ENCODE data around the gene PDIK1L.
"Not testable (repeated sequence)": the region's sequence is repeated elsewhere in the genome, so short reads cannot be mapped to it uniquely, and the experiment has no call there.

The PDIK1L gene

DNA sequence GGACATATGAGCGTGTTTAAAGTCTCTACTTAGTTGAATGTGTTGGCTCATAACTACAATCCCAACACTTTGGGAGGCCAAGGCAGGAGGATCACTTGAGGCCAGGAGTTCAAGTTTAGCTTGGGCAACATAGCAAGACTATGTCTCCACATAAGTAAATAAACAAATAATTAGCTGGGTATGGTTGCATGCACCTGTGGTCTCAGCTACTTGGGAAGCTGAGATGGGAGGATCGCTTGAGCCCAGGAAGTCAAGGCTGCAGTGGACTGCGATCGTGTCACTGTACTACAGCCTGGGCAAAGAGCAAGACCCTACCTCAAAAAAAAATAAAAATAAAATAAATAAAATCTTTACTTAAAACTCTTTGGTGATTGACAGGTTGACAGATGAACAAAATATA lies 13.0 kb upstream of the PDIK1L start:
- TF ChIP-seq POLR2A (IDR thresholded peaks at IDR 0.05; ENCODE audit: extremely low read depth, insufficient read length) (no peak), MYC (IDR thresholded peaks at IDR 0.05; ENCODE audit: low read depth, low read length) (no peak)
- TF ChIP-seq, protein P1, sequence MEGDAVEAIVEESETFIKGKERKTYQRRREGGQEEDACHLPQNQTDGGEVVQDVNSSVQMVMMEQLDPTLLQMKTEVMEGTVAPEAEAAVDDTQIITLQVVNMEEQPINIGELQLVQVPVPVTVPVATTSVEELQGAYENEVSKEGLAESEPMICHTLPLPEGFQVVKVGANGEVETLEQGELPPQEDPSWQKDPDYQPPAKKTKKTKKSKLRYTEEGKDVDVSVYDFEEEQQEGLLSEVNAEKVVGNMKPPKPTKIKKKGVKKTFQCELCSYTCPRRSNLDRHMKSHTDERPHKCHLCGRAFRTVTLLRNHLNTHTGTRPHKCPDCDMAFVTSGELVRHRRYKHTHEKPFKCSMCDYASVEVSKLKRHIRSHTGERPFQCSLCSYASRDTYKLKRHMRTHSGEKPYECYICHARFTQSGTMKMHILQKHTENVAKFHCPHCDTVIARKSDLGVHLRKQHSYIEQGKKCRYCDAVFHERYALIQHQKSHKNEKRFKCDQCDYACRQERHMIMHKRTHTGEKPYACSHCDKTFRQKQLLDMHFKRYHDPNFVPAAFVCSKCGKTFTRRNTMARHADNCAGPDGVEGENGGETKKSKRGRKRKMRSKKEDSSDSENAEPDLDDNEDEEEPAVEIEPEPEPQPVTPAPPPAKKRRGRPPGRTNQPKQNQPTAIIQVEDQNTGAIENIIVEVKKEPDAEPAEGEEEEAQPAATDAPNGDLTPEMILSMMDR (IDR thresholded peaks at IDR 0.05; ENCODE audit: low read depth, low read length): no peak
- TF ChIP-seq, protein P2, sequence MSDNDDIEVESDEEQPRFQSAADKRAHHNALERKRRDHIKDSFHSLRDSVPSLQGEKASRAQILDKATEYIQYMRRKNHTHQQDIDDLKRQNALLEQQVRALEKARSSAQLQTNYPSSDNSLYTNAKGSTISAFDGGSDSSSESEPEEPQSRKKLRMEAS (IDR thresholded peaks at IDR 0.05; ENCODE audit: low read depth, low read length): no peak
- no peak overlapping the region for H3K4me3 ChIP-seq (ENCODE audit: low read depth, low read length)
- no peak for DNase-seq (ENCODE audit: low read depth)

DNA sequence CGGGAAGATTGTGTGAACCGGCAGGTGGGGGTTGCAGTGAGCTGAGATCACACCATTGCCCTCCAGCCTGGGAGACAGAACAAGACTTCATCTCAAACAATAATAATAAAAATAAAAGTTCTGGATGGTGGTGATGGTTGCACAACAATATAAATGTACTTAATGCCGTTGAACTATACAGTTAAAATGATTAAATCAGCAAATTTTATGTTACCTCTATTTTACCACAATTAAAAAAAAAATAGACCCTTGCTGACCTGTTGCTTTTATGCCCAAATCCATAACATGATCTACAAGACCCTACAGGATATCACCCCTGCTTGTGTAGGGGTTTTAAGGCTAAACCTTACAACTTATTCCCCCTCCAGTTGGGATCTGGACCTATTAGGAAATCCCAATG lies 11.8 kb upstream of the PDIK1L start:
- TF ChIP-seq, protein P2 (IDR thresholded peaks at IDR 0.05; ENCODE audit: low read depth, low read length): no peak
- no peak overlapping the region for H3K4me3 ChIP-seq (ENCODE audit: low read depth, low read length)
- no peak for DNase-seq (ENCODE audit: low read depth)

DNA sequence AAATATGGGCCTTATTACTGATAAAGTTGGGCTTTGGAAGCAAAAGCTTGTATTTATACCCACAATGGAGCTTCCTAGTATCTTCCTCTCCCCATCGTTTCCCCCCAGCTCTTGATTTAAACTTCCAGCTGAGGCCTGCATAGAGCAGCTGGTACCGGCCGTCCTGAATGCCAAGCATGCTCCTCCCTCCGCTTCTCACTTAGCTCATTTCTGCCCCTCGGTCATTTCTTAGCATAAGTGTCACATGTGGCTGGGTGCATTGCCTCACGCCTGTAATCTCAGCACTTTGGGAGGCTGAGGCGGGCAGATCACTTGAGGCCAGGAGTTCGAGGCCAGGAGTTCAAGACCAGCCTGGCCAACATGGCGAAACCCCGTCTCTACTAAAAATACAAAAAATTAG lies 11.4 kb upstream of the PDIK1L start:
- DNase-seq (ENCODE audit: low read depth); H3K4me3 ChIP-seq (ENCODE audit: low read depth, low read length): not testable (repeated sequence)

DNA sequence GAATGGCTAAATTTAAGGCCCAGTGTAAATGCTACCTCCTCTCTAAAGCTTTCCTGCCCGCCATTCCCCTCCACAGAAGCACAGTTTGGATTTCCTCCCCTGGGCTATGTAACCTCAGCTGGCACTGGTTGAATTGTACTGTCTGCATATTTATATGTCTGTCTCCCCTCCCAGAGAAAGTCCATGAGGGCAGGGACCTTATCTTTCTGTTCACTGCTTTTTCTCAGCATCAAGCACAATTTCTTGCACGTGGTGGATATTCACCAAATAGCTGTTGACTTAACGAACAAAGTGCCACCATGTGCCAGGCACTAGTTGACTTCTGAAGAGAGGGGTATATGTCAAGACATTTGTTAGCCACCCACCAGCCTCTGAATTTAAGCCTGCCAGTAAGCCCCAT lies 9.5 kb upstream of the PDIK1L start:
- no peak overlapping the region for H3K4me3 ChIP-seq (ENCODE audit: low read depth, low read length)
- DNase-seq (ENCODE audit: low read depth): no peak
- TF ChIP-seq MYC (IDR thresholded peaks at IDR 0.05; ENCODE audit: low read depth, low read length) (no peak), POLR2A (IDR thresholded peaks at IDR 0.05; ENCODE audit: extremely low read depth, insufficient read length) (no peak)
- TF ChIP-seq, protein P2 (IDR thresholded peaks at IDR 0.05; ENCODE audit: low read depth, low read length): no peak
- TF ChIP-seq, protein P1 (IDR thresholded peaks at IDR 0.05; ENCODE audit: low read depth, low read length): no peak

DNA sequence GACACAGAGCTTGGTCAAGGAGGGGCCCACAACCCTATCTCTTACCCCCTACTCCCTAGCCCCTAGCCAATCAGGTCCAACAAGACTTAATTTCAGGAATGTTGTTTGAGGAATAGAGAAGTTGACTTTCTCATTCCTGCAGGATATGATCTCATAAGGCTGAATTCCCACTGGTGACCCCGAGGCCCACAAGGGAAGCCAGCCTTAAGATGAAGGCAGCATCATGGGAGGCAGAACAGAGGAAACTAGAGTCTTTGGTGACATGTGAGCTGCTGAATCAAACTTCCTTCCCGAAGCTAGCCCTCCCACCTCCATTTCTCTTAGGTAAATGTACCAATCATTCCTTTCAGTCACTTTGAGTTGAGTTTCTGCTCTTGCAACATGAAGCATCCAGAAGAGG lies 9.1 kb upstream of the PDIK1L start:
- DNase-seq (ENCODE audit: low read depth): no peak
- H3K4me3 ChIP-seq (ENCODE audit: low read depth, low read length): no peak overlapping the region
- TF ChIP-seq, protein P2 (IDR thresholded peaks at IDR 0.05; ENCODE audit: low read depth, low read length): no peak
- TF ChIP-seq, protein P1 (IDR thresholded peaks at IDR 0.05; ENCODE audit: low read depth, low read length): no peak
- no peak for TF ChIP-seq POLR2A (IDR thresholded peaks at IDR 0.05; ENCODE audit: extremely low read depth, insufficient read length)
- no peak for TF ChIP-seq MYC (IDR thresholded peaks at IDR 0.05; ENCODE audit: low read depth, low read length)

DNA sequence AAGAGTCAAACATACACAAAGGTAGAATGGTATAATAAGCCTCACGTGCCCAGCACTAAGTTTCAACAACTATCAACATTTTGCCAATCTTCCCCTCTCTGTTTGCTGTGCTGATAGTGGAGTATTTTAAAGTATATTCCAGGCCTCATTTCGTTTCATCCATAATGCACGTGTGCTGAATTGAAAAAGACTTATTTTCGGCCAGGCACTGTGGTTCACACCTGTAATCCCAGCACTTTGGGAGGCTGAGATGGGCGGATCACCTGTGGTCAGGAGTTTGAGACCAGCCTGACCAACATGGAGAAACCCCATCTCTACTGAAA lies 6.4 kb upstream of the PDIK1L start:
- not testable (repeated sequence) for DNase-seq (ENCODE audit: low read depth)

DNA sequence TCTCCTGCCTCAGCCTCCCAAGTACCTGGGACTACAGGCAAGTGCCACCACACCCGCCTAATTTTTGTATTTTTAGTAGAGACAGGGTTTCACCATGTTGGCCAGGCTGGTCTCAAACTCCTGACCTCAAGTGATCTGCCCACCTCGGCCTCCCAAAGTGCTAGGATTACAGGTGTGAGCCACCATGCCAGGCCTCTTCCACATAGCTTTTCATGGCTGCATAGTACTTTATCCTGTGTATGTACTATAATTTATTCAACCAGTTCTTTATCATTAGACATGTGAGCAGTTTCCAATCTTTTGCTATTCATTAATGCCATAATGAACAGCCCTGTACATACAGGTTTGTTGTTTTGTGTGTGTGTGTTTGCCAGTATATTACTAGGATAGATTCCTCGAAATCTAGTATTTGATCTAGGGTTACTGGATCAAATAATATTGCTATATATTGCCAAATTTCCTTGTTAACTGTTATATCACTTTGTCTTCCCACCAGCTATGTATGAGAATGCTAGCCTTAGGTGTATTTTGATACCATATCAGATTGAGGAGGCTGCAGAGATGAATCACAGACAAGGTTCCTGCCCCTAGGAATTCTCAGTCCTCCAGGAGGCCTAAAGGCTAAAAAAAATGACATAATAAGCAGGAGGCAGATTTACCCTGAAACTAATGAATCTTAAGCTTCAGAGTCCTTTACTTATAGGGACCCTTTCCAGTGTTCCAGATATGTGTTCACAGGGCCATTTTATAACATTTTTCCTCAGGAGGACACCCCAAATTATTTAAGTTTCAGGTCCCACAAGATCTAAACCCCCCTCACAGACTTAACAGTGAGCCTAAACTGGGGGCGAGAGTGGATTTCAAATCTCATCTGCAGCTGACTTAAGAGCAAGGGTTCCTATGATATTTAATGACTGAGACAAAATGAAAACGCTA lies 2.1 kb upstream of the PDIK1L start:
- no peak overlapping the region for H3K4me3 ChIP-seq (ENCODE audit: low read depth, low read length)
- TF ChIP-seq, protein P2 (IDR thresholded peaks at IDR 0.05; ENCODE audit: low read depth, low read length): no peak
- TF ChIP-seq, protein P1 (IDR thresholded peaks at IDR 0.05; ENCODE audit: low read depth, low read length): no peak
- TF ChIP-seq POLR2A (IDR thresholded peaks at IDR 0.05; ENCODE audit: extremely low read depth, insufficient read length) (no peak), MYC (IDR thresholded peaks at IDR 0.05; ENCODE audit: low read depth, low read length) (no peak)
- DNase-seq (ENCODE audit: low read depth): no peak

More for the DNA sequence above, 6.4 kb upstream of the PDIK1L start:
- H3K4me3 ChIP-seq (ENCODE audit: low read depth, low read length): not testable (repeated sequence)

Data from NB4 (cell line).